Activated naive CD4-positive, alpha-beta T cell treated with Interleukin-2 at 50 U/mL for 16 hours (primary cell): ENCODE data around the gene SLCO4C1.

Experiments
- DNase-seq: peaks from one replicate; pipeline ENCODE4 v3.0.0-alpha.2; 2020

The SLCO4C1 gene

GRCh38 chr5:102262688-102263087 lies 33.4 kb downstream of the SLCO4C1 start:
- no peak for DNase-seq

GRCh38 chr5:102249381-102249780 lies 46.7 kb downstream of the SLCO4C1 start:
- DNase-seq: no peak

GRCh38 chr5:102243213-102243612 lies 52.9 kb downstream of the SLCO4C1 start:
- DNase-seq: no peak

GRCh38 chr5:102241809-102242421 lies 54.2 kb downstream of the SLCO4C1 start:
- DNase-seq: no peak

- no peak for DNase-seq
These were observed 64.1 kb downstream of the SLCO4C1 start for GRCh38 chr5:102231693-102232619.

GRCh38 chr5:102229685-102230084 lies 66.4 kb downstream of the SLCO4C1 start:
- no peak for DNase-seq

- no peak for DNase-seq
These were observed 69.8 kb downstream of the SLCO4C1 start for GRCh38 chr5:102226321-102226720.

GRCh38 chr5:102223542-102224477 lies 72.3 kb downstream of the SLCO4C1 start:
- DNase-seq: no peak

- DNase-seq: no peak
These were observed 73.3 kb downstream of the SLCO4C1 start for GRCh38 chr5:102222772-102223171.

GRCh38 chr5:102221949-102222348 lies 74.1 kb downstream of the SLCO4C1 start:
- DNase-seq: no peak

- DNase-seq: no peak
These were observed 77.9 kb downstream of the SLCO4C1 start for GRCh38 chr5:102218159-102218558.

GRCh38 chr5:102216678-102217077 lies 79.4 kb downstream of the SLCO4C1 start:
- no peak for DNase-seq

GRCh38 chr5:102211165-102211564 lies 84.9 kb downstream of the SLCO4C1 start:
- no peak for DNase-seq

GRCh38 chr5:102200861-102201260 lies 95.2 kb downstream of the SLCO4C1 start:
- DNase-seq: no peak

- no peak for DNase-seq
These were observed 99.6 kb downstream of the SLCO4C1 start for GRCh38 chr5:102196481-102196880.
